Natural killer cell (primary cell): ENCODE measurements around the gene CACNA2D4. TPM values are rescaled to one million over a fixed set of nuclear protein-coding genes. Genes with fewer than 3 reads are reported as not detected.

Experiments
- ATAC-seq, 3 donors: fragments of 150-1000 bp in 2 of 3; fragments of 200-7000 bp in 1 of 3; cut with Tn5 transposase; 1 replicate in 1 of 3; 2 replicates in 2 of 3; pipeline ENCODE4 v1.10.0; 2021; ENCODE audit warnings: mild to moderate bottlenecking in 2 of 3, moderate library complexity in 2 of 3
- DNase-seq, 2 donors: peaks; one replicate each; pipeline versions ENCODE4 v3.0.0 to v3.0.0-alpha.2; 2013 to 2021; ENCODE audit warnings: mixed read lengths in 1 of 2
- H3K27ac ChIP-seq: one replicate; pipeline ENCODE4 v1.5.1; 2013; ENCODE audit warnings: mild to moderate bottlenecking, low read length
- H3K27me3 ChIP-seq: one replicate; pipeline ENCODE4 v1.6.1; 2013; ENCODE audit warnings: low read length; ENCODE audit not compliant: control insufficient read depth, insufficient read depth
- H3K36me3 ChIP-seq: one replicate; pipeline ENCODE4 v1.6.1; 2013; ENCODE audit warnings: low read length; ENCODE audit not compliant: control insufficient read depth, insufficient read depth
- H3K4me1 ChIP-seq: one replicate; pipeline ENCODE4 v1.6.1; 2013; ENCODE audit warnings: low read length; ENCODE audit not compliant: control insufficient read depth, insufficient read depth
- H3K4me3 ChIP-seq: one replicate; pipeline ENCODE4 v1.5.1; 2013; ENCODE audit warnings: low read length
- H3K9me3 ChIP-seq: one replicate; pipeline ENCODE4 v1.6.1; 2013; ENCODE audit warnings: low read length; ENCODE audit not compliant: control insufficient read depth, insufficient read depth
- H3K27ac Mint-ChIP-seq, 2 donors: one replicate each; pipeline ENCODE4 v1.8.0; 2022; ENCODE audit warnings: mild to moderate bottlenecking in 2 of 2, mixed read lengths in 2 of 2, moderate library complexity in 1 of 2
- H3K27me3 Mint-ChIP-seq, 2 donors: one replicate each; pipeline ENCODE4 v1.8.0; 2022; ENCODE audit warnings: low read depth in 2 of 2, mixed read lengths in 2 of 2
- H3K36me3 Mint-ChIP-seq: one replicate; pipeline ENCODE4 v1.8.0; 2022; ENCODE audit warnings: mixed read lengths
- H3K4me1 Mint-ChIP-seq, 2 donors: one replicate each; pipeline ENCODE4 v1.8.0; 2022; ENCODE audit warnings: mixed read lengths in 2 of 2
- H3K4me3 Mint-ChIP-seq: one replicate; pipeline ENCODE4 v1.8.0; 2022; ENCODE audit warnings: mild to moderate bottlenecking, moderate library complexity, mixed read lengths
- H3K9me3 Mint-ChIP-seq, 2 donors: one replicate each; pipeline ENCODE4 v1.8.0; 2022; ENCODE audit warnings: mixed read lengths in 2 of 2
- WGBS: methylation state at CpG from one replicate; pipeline ENCODE4 v1.1.7; 2013; ENCODE audit warnings: missing lambda C conversion rate; ENCODE audit not compliant: insufficient coverage; 5-methylcytosine and 5-hydroxymethylcytosine counted together
- intact Hi-C: fragments of 100-400 bp; cut with micrococcal nuclease; formaldehyde crosslinking; loops from one replicate; pipeline ENCODE4 v1.14.2; 2022
- total RNA-seq, 4 donors: library from RNA; stranded (reverse); fragments of 120-200 nt in 1 of 4; gene quantifications; one replicate each; pipeline versions ENCODE4 v1.2.3 to v1.2.4, GENCODE V29; 2013 to 2022
- TF ChIP-seq, protein P1 (sequence below): fragments of 200-600 bp; IDR thresholded peaks from one replicate; pipeline ENCODE4 v1.8.0; 2022; ENCODE audit warnings: antibody characterized with exemption

The CACNA2D4 gene
- total RNA-seq, 3 donors from 2014 or later (not counting 1 experiment from before 2014, with no cell fraction given): 26.5 to 49.6 (median 34.9) TPM

GRCh38 chr12:1838994-1839365, 79.5 kb downstream of the CACNA2D4 start:
- no peak for ATAC-seq
- 91% methylated on average over 15 of the region's 15 CpGs for WGBS

DNA sequence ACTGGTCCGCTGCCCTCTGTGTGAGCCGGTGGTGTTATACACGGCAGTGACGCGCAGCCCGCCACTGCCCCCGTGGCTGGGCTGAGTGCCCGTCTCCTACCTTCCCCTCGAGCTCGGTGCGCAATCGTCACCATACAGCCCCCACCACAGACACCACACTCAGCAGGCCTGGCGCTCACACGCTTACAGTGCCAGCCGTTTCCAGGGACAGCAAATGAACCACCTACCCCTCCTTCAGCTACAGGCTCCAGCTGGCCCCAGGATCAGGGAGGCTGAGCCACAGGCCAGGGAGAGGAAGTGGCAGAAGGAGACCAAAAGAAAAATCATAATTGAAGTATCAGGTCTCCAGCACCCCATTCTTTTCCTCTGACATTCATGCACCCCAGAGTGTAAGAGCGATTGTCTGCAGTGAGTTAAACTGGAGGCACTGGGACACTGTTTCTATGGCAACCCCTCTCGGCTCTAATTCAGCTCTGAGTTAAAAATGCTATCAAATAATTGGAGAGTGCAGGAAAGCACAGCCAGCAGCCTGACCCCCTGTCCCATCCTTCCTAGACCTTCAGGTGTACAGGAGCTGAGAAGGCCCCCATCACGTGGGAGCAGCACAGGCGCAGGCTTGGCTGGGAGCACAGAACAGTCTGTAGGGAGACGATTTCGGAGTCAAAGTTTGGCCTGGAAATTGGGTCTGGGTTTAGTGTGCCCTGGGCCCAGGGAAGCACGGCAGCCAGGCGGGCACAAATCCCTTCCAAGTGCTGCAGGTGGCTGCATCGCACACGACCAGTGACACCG, 80.1 kb downstream of the CACNA2D4 start:
- WGBS: 85% methylated on average over 26 of the region's 26 CpGs
- no peak overlapping the region for H3K4me3 Mint-ChIP-seq
- Histone ChIP-seq H3K4me3 (no peak overlapping the region), H3K36me3 (no peaks in the 10 kb centered on the region), H3K27me3 (no peaks in the 10 kb centered on the region), H3K4me1 (peaks cover 3% of the 10 kb centered on the region), H3K9me3 (no peaks in the 10 kb centered on the region), H3K27ac (no peak overlapping the region)
- H3K27ac Mint-ChIP-seq: no peak overlapping the region
- H3K36me3 Mint-ChIP-seq: no peaks in the 10 kb centered on the region
- TF ChIP-seq, protein P1, sequence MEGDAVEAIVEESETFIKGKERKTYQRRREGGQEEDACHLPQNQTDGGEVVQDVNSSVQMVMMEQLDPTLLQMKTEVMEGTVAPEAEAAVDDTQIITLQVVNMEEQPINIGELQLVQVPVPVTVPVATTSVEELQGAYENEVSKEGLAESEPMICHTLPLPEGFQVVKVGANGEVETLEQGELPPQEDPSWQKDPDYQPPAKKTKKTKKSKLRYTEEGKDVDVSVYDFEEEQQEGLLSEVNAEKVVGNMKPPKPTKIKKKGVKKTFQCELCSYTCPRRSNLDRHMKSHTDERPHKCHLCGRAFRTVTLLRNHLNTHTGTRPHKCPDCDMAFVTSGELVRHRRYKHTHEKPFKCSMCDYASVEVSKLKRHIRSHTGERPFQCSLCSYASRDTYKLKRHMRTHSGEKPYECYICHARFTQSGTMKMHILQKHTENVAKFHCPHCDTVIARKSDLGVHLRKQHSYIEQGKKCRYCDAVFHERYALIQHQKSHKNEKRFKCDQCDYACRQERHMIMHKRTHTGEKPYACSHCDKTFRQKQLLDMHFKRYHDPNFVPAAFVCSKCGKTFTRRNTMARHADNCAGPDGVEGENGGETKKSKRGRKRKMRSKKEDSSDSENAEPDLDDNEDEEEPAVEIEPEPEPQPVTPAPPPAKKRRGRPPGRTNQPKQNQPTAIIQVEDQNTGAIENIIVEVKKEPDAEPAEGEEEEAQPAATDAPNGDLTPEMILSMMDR: no peak
- no peak for ATAC-seq
- H3K4me1 Mint-ChIP-seq: peaks cover 0 to 1% of the 10 kb centered on the region in 2 donors
- H3K27me3 Mint-ChIP-seq: peaks cover 5 to 7% of the 10 kb centered on the region in 2 donors
- DNase-seq: no peak
- no peaks in the 10 kb centered on the region for H3K9me3 Mint-ChIP-seq
- intact Hi-C loops: no loop called here

More at GRCh38 chr12:1838994-1839365, 79.5 kb downstream of the CACNA2D4 start:
- peaks cover 3% of the 10 kb centered on the region for H3K4me1 ChIP-seq
- TF ChIP-seq, protein P1: no peak
- H3K27me3 Mint-ChIP-seq: peaks cover 2 to 3% of the 10 kb centered on the region in 2 donors
- DNase-seq: no peak
- no peaks in the 10 kb centered on the region for H3K27me3 ChIP-seq
- intact Hi-C loops: no loop called here
- no peak overlapping the region for H3K4me3 Mint-ChIP-seq
- no peak overlapping the region for H3K27ac Mint-ChIP-seq
- H3K27ac ChIP-seq: no peak overlapping the region
- no peaks in the 10 kb centered on the region for H3K36me3 ChIP-seq
- no peaks in the 10 kb centered on the region for H3K36me3 Mint-ChIP-seq
- H3K4me1 Mint-ChIP-seq: no peaks in the 10 kb centered on the region
- H3K9me3 Mint-ChIP-seq: no peaks in the 10 kb centered on the region
- H3K9me3 ChIP-seq: no peaks in the 10 kb centered on the region
- H3K4me3 ChIP-seq: no peak overlapping the region

DNA sequence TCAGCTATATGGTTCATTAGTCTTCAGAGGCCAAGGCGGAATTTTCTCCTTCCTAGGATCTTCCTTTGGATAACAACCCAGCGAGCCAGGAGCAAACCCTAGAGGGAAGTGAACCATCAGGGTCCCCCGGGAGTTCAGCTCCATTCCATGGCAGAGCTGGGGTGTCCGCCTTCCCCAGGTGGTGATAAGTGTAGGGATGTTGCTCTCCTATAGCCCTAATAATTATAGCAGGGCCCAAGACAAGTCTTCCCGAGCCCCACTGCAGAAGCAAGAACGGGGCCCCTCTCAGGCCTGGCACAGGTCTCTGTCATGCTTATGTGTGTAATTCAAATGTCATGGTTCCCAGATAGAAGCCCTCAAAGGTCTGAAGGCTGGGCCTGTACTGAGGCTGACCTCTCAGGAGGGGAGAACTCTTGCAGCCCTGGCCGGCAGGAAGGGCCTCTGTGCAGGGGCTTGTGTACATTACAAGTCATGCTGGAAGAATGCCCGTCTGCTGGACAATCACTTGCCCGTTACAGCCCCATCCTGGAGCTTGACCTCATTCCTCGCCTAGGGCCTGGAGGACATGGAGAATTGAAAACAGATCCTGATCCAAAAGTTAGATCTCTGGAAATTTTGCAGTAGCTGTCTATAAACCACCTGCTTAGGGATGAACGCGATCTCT, 80.8 kb downstream of the CACNA2D4 start:
- 92% methylated on average over 10 of the region's 12 CpGs for WGBS
- H3K9me3 ChIP-seq: no peaks in the 10 kb centered on the region
- peaks cover 0 to 4% of the 10 kb centered on the region in 2 donors for H3K4me1 Mint-ChIP-seq
- DNase-seq (no peak), ATAC-seq (no peak)
- no peaks in the 10 kb centered on the region for H3K36me3 Mint-ChIP-seq
- H3K27ac ChIP-seq: no peak overlapping the region
- TF ChIP-seq, protein P1: no peak
- H3K4me3 Mint-ChIP-seq: no peak overlapping the region
- peaks cover 8 to 11% of the 10 kb centered on the region in 2 donors for H3K27me3 Mint-ChIP-seq
- H3K36me3 ChIP-seq: no peaks in the 10 kb centered on the region
- H3K4me1 ChIP-seq: peaks cover 3% of the 10 kb centered on the region
- no peaks in the 10 kb centered on the region for H3K9me3 Mint-ChIP-seq
- H3K27ac Mint-ChIP-seq: no peak overlapping the region
- intact Hi-C loops: no loop called here
- no peak overlapping the region for H3K4me3 ChIP-seq
- no peaks in the 10 kb centered on the region for H3K27me3 ChIP-seq
